ENCODE measurements around the gene DOK5.

The DOK5 gene

DNA sequence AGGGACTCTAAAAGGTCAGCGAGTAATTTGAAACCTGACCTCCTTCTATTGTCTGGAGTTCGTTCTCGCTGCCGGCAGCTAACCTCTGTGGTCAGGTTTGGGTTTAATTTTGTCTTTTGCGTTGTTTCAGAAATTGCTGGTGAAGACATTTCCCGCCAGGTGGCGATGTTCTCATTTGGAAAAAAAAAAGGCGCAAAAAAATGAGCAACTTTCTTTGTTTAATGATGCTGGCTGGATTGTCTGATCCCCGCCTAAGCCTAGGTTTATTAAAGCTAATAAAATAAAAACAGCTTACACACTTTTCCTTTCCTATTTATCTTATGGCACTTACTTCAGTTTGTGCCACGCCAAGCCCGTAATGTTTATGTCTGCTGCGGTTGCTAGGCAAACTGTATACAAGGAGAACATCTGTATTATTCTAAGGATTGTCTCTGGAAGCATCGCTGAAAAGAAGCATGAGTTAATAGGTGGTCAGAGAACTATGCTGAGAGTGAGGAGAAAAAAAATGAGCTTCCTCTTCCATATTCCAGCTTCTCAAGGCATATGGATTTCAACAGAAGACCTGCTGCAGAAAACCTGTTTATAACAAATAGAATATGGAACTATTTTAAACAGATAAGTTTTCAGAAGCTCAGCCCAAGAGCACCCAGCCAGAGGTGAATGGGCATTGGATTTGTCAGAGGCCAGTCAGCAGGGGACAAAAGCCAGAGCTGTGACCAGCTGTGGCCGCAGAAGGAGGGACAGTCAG lies 205.7 kb downstream of the DOK5 start:
- in situ Hi-C loops (cut with MboI; ENCODE audit: low sequenced_read_pairs): no loop called here

DNA sequence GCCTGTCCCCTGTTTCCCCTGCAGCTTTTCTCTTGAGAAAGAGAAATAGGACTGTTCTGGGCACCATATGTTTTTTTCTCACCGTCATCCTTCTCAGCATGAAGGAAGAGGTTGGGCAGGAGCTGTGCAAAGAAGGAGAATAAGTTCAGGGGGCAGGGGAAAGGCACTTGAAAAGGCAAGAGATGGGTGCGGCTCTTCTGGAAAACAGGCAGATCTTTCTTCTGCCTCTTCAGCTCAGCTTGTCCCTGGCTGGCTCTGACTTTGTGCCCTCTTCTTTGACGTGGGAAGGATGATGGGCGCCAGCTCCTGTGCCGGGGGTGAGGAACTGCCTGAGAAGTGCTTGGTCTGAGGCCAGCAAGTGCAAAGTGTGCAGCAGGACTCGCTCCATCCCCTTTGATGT lies 206.5 kb downstream of the DOK5 start:
- in situ Hi-C loops (cut with MboI; ENCODE audit: low sequenced_read_pairs): no loop called here

DNA sequence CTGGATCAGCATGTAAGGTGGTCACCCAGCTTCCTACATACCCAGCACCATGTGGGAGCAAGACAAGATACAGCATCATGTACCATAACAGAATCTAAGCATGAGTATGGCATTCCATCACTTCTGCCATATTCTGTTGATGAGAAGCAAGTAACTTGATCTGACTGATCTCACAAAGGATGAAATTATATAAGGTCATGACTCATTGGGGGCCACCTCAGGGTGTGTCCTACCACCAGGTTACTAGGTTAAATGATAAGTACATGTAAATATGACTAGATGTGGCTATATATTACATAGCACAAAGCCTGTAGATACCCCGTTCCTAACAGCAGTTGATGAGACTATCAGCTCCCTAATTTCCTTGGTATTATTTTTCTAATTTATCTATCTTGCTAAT lies 213.1 kb downstream of the DOK5 start:
- in situ Hi-C loops (cut with MboI; ENCODE audit: low sequenced_read_pairs): no loop called here

DNA sequence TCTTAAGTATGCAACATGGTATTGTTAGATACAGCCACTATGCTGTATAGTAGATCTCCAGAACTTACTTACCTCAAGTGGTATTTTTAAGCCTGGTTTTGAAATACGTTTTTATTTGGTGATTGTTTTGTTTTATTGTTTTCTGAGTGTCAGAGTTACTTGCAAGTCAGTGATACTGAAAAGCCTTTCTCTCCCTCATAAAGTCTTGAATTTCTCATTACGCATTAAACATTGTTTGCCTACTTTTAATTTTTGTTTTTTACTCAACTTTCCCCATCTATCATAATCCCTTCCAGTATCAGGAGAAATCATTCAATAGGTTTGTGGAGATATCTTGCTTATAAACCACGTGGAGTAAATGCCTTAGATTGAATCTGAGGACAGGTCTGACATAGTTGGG lies 214.9 kb downstream of the DOK5 start:
- in situ Hi-C loops (cut with MboI; ENCODE audit: low sequenced_read_pairs): no loop called here

DNA sequence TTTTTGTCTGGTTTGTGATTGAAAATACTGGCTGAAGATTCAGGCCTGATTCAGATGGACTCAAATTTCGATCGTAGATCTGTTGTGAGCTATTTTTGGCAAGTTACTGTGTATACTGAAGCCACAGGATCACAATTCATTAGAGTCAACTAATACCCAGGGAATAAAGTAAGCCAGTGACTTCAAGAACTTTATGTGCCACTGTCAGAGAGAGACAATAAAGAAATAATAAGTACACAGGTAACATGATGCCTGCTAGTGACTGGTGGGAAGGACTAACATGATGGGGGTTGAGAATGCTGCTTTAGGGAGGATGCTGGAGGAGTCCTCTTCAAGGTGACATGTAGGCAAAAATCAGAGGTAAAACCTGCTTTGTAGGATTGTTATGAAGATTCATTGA lies 215.9 kb downstream of the DOK5 start:
- in situ Hi-C loops (cut with MboI; ENCODE audit: low sequenced_read_pairs): no loop called here

DNA sequence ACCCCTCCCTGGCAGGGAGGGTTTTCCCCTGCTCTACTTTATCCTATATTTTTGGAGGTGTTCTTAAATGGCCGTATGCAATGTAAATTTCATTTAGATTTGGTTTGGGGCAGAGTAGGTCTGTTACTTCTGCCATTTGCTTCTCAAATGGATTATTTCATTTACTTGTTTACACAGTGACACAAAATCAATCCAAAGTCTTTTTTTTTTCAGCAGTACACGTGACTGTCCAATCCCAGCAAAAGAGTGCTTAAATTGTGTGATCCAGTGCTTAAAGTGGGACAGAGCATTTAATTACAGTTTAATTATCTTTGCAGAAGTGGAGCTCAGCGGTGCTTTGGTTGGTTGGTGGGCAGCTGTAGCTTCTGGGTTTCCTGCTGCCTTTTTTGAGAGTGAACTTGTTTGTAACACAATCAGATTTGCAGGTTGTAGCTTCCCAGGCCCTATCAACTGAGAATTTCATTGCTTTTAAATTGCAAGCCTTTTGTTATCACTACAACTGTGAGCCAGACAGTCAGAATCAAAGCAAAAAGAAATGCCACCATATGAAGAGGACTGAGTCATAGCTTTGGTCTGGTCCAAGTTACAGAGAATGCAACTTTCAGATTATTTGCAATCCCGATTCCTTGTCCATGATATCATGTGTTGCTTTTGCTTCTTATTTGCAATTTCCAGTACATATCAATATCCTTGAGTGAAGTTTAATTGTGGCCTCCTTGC lies 216.9 kb downstream of the DOK5 start:
- in situ Hi-C loops (cut with MboI; ENCODE audit: low sequenced_read_pairs): no loop called here

DNA sequence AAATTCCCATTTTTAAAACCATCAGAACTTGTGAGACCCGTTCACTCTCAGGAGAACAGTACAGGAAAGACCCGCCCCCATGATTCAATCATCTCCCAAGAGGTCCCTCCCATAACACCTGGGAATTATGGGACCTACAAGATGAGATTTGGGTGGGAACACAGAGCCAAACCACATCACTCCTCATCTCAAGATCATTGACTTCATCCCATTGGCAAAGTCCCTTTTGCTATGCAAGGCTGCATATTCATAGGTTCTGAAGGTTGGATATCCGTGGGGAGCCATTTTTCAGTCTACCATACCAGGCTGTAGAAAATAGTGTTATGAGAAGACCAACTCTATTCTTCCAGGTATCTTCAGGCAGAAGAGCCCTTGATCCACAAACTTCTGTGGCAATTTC lies 219.1 kb downstream of the DOK5 start:
- in situ Hi-C loops (cut with MboI; ENCODE audit: low sequenced_read_pairs): no loop called here

DNA sequence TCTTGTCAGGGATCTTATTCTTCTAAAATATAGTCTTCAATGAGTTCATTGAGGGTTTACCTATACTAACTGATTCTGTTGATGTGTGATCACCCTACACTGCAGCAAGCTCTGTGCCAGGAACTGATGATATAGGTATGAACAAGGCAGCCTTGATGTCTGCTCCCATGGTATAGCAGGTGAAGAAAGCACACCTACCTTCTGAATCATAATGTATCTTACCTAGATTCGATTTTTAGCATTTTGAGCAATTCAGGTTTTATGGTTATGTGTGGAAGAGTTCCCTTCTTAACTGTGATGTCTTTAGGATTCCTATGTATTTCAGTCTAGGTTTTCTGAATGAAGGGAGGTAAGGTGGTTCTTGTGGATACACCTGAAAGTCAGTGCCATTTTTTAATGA lies 223.0 kb downstream of the DOK5 start:
- in situ Hi-C loops (cut with MboI; ENCODE audit: low sequenced_read_pairs): no loop called here

Data from HL-60/S4 treated with phorbol 12-myristate 13-acetate at 8.2 ng/mL for 4 days and 3 days (cell line).